ENCODE data around the gene CARS2.
"Not testable (repeated sequence)": the region's sequence is repeated elsewhere in the genome, so short reads cannot be mapped to it uniquely, and the experiment has no call there.

CARS2 gene

GRCh38 chr13:110682746-110683145 is 23.2 kb downstream of the CARS2 start:
- no peak for DNase-seq (ENCODE audit: low read depth in 2 of 2)

- no peak for DNase-seq (ENCODE audit: low read depth in 2 of 2)
These were observed 23.9 kb downstream of the CARS2 start for GRCh38 chr13:110681868-110682550.

GRCh38 chr13:110680852-110681251 is 25.1 kb downstream of the CARS2 start:
- no peak for DNase-seq (ENCODE audit: low read depth in 2 of 2)

GRCh38 chr13:110677731-110678545 is 28.0 kb downstream of the CARS2 start:
- no peak for DNase-seq (ENCODE audit: low read depth in 2 of 2)

GRCh38 chr13:110676595-110677587 is 29.0 kb downstream of the CARS2 start:
- DNase-seq (ENCODE audit: low read depth in 2 of 2), result peak in 1 of 2 donors; percentile 7

- DNase-seq (ENCODE audit: low read depth in 2 of 2), result not testable (repeated sequence)
These were observed 36.1 kb downstream of the CARS2 start for GRCh38 chr13:110669814-110670213.

GRCh38 chr13:110669036-110669435 is 36.9 kb downstream of the CARS2 start:
- no peak for DNase-seq (ENCODE audit: low read depth in 2 of 2)

GRCh38 chr13:110666255-110666533 is 39.7 kb downstream of the CARS2 start:
- no peak for DNase-seq (ENCODE audit: low read depth in 2 of 2)

- DNase-seq (ENCODE audit: low read depth in 2 of 2), result no peak
These were observed 40.2 kb downstream of the CARS2 start for GRCh38 chr13:110665491-110666254.

- no peak for DNase-seq (ENCODE audit: low read depth in 2 of 2)
These were observed 41.2 kb downstream of the CARS2 start for GRCh38 chr13:110664673-110665072.

- DNase-seq (ENCODE audit: low read depth in 2 of 2), result no peak
These were observed 41.9 kb downstream of the CARS2 start for GRCh38 chr13:110664041-110664440.

GRCh38 chr13:110663491-110663890 is 42.4 kb downstream of the CARS2 start:
- no peak for DNase-seq (ENCODE audit: low read depth in 2 of 2)

- DNase-seq (ENCODE audit: low read depth in 2 of 2), result no peak
These were observed 43.0 kb downstream of the CARS2 start for GRCh38 chr13:110662777-110663443.

- no peak for DNase-seq (ENCODE audit: low read depth in 2 of 2)
These were observed 43.8 kb downstream of the CARS2 start for GRCh38 chr13:110662091-110662490.

- no peak for DNase-seq (ENCODE audit: low read depth in 2 of 2)
These were observed 44.7 kb downstream of the CARS2 start for GRCh38 chr13:110661256-110661655.

- DNase-seq (ENCODE audit: low read depth in 2 of 2), result not testable (repeated sequence)
These were observed 47.6 kb downstream of the CARS2 start for GRCh38 chr13:110658218-110658911.

GRCh38 chr13:110657196-110657595 is 48.7 kb downstream of the CARS2 start:
- no peak for DNase-seq (ENCODE audit: low read depth in 2 of 2)

- DNase-seq (ENCODE audit: low read depth in 2 of 2), result no peak
These were observed 52.1 kb downstream of the CARS2 start for GRCh38 chr13:110653851-110654250.

- no peak for DNase-seq (ENCODE audit: low read depth in 2 of 2)
These were observed 52.6 kb downstream of the CARS2 start for GRCh38 chr13:110653271-110653670.

- no peak for DNase-seq (ENCODE audit: low read depth in 2 of 2)
These were observed 53.2 kb downstream of the CARS2 start for GRCh38 chr13:110652764-110653163.
